Adrenal gland (tissue), 5 donors: Measurements from ENCODE around the gene THADA.

Source experiments
- CTCF ChIP-seq, 6 experiments: fragments of 450-650 bp in 4 of 6; fragments of 200-600 bp in 2 of 6; sonication (generic) in 1 of 6; IDR thresholded peaks; 1 replicate in 5 of 6; 2 replicates in 1 of 6; pipeline versions ENCODE4 v1.5.1 to v1.8.0; 2016 to 2021; ENCODE audit warnings: antibody characterized with exemption in 6 of 6, mild to moderate bottlenecking in 2 of 6, moderate library complexity in 1 of 6
- POLR2A ChIP-seq, 2 donors: fragments of 450-650 bp; IDR thresholded peaks; one replicate each; pipeline ENCODE4 v1.6.1; 2017; ENCODE audit warnings: antibody characterized with exemption in 2 of 2, mild to moderate bottlenecking in 2 of 2, moderate library complexity in 1 of 2
- donor health status: DM: no; HTN: no; CAD: no.

- TF ChIP-seq CTCF (IDR thresholded peaks at IDR 0.05) (peak; percentile 37 to 91 (median 74)), POLR2A (IDR thresholded peaks at IDR 0.05) (no peak)
Measured at GRCh38 chr2:43484323-43484930, 111.4 kb downstream of the THADA start.
